ENCODE results near the gene PSMC6.

DNA sequence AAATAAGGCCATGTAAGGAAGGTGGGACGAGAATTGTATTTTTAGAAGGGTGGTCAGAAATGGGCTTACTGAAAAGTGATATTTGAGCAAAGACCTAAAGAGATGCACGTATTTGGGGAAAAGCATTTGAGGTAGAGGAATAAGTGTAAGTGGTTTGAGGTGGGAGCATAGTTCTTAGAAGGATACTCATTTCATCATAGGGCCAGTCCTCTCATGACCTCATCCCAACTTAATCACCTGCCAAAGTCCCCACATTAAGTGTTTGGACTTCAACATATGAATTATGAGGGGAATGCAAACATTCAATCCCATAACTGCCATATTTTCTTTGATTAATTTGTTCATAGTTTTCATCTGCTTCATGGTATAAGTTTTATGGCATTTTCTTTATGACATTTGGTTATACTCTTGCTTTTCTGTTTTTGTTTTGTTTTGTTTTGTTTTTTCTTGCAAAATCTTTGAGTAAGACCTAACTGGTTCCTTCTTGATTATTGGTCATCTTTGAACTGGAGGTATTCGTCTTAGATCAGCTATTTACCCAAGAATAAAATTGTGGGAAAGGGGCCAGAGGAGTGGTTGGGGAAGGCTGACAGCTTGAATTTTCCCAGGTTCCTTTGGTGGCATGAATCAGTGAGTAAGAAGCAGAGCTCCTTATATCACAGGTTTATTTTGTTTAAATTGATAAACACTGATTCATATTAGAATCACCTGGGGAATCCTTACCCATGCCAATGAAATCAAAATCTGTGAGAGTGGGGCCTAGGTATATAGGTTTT is 60.2 kb downstream of the PSMC6 start:
- TF ChIP-seq POLR2AphosphoS5 (IDR thresholded peaks at IDR 0.05; ENCODE audit: low read depth): no peak
- TF ChIP-seq, protein P1, sequence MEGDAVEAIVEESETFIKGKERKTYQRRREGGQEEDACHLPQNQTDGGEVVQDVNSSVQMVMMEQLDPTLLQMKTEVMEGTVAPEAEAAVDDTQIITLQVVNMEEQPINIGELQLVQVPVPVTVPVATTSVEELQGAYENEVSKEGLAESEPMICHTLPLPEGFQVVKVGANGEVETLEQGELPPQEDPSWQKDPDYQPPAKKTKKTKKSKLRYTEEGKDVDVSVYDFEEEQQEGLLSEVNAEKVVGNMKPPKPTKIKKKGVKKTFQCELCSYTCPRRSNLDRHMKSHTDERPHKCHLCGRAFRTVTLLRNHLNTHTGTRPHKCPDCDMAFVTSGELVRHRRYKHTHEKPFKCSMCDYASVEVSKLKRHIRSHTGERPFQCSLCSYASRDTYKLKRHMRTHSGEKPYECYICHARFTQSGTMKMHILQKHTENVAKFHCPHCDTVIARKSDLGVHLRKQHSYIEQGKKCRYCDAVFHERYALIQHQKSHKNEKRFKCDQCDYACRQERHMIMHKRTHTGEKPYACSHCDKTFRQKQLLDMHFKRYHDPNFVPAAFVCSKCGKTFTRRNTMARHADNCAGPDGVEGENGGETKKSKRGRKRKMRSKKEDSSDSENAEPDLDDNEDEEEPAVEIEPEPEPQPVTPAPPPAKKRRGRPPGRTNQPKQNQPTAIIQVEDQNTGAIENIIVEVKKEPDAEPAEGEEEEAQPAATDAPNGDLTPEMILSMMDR (conservative IDR thresholded peaks at IDR 0.05; ENCODE audit: low read depth in 2 of 2): no peak
